ENCODE data around the gene MERTK. TPM values are rescaled to one million over a fixed set of nuclear protein-coding genes. Genes with fewer than 3 reads are reported as not detected.
"Not testable (repeated sequence)": the region's sequence is repeated elsewhere in the genome, so short reads cannot be mapped to it uniquely, and the experiment has no call there.

Gene MERTK
- total and polyA plus RNA-seq, 8 donors = 2.8 to 13.9 (median 5.4) TPM

GRCh38 chr2:112032689-112033465 is 134.5 kb downstream of the MERTK start:
- Histone ChIP-seq H3K9me3 (no peaks in the 10 kb centered on the region), H3K4me3 (no peak overlapping the region), H3K4me1 (peaks cover 0 to 11% (median 7%) of the 10 kb centered on the region in 3 donors), H3K27me3 (no peaks in the 10 kb centered on the region), H3K27ac (peak overlapping the region in 1 of 4 donors; percentile 5), H3K36me3 (no peaks in the 10 kb centered on the region)
- ATAC-seq = peak in 3 of 4 donors; percentile 59 to 78 (median 76)
- DNase-seq = peak in 2 of 6 donors; percentile 31 to 73
- intact Hi-C loops (cut with DNase I) = no loop called here
- FAIRE-seq = no peak
- 47 to 53% methylated on average over 4 of the region's 4 CpGs for WGBS, 2 donors
- no peak for TF ChIP-seq CTCF (IDR thresholded peaks at IDR 0.05)

DNA sequence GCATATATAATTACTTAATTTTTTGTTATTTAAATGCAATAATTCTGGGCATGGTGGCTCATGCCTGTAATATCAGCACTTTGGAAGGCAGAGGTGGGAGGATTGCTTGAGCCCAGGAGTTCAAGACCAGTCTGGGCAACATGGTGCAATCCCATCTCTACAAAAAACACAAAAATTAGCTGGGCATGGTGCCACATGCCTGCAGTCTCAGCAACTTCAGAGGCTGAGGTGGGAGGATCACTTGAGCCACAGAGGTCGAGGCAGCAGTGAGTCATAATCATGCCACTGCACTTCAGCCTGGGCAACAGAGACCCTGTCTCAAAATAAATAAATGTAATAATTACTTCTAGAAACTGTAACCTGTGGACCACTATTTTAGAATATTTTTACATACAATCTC is 135.2 kb downstream of the MERTK start:
- peak in 2 of 4 donors; percentile 28 to 51 for ATAC-seq
- H3K4me3 ChIP-seq = no peak overlapping the region
- peaks cover 0 to 11% (median 7%) of the 10 kb centered on the region in 3 donors for H3K4me1 ChIP-seq
- DNase-seq = no peak
- WGBS, 2 donors = 62 to 68% methylated on average over 1 of the region's 1 CpG
- peak overlapping the region in 1 of 4 donors; percentile 5 for H3K27ac ChIP-seq
- H3K36me3 ChIP-seq = no peaks in the 10 kb centered on the region
- intact Hi-C loops (cut with DNase I) = no loop called here
- FAIRE-seq = no peak
- H3K27me3 ChIP-seq = no peaks in the 10 kb centered on the region
- no peak for TF ChIP-seq CTCF (IDR thresholded peaks at IDR 0.05)
- H3K9me3 ChIP-seq = no peaks in the 10 kb centered on the region

- Histone ChIP-seq H3K9me3 (no peaks in the 10 kb centered on the region), H3K27ac (no peak overlapping the region), H3K4me3 (no peak overlapping the region), H3K4me1 (peaks cover 0 to 11% (median 7%) of the 10 kb centered on the region in 3 donors), H3K27me3 (no peaks in the 10 kb centered on the region), H3K36me3 (no peaks in the 10 kb centered on the region)
- ATAC-seq (no peak), FAIRE-seq (no peak), DNase-seq (no peak)
- no peak for TF ChIP-seq CTCF (IDR thresholded peaks at IDR 0.05)
- intact Hi-C loops (cut with DNase I) = no loop called here
- WGBS, 2 donors = 77 to 78% methylated on average over 3 of the region's 3 CpGs
Measured at GRCh38 chr2:112034924-112035323, 136.5 kb downstream of the MERTK start.

DNA sequence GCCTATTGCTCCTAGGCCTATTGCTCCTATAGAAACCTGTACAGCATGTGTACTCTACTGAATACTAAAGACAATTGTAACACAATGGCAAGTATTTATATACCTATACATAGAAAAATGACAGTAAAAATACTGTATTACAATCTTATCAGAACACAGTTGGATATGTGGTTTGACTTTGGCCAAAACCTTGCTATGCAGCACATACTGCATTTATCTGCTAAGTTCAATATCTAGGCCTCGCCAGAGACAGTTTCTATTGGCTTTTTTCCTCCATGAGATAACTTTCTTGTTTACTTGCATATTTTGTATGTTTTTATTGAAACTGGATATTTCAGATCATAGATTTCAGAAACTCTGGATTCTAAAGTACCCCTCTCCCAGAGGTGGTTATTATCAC is 137.4 kb downstream of the MERTK start:
- FAIRE-seq (no peak), DNase-seq (no peak), ATAC-seq (no peak)
- intact Hi-C loops (cut with DNase I) = no loop called here
- peaks cover 0 to 11% (median 7%) of the 10 kb centered on the region in 3 donors for H3K4me1 ChIP-seq
- H3K9me3 ChIP-seq = no peaks in the 10 kb centered on the region
- no peak overlapping the region for H3K4me3 ChIP-seq
- H3K27ac ChIP-seq = no peak overlapping the region
- H3K27me3 ChIP-seq = no peaks in the 10 kb centered on the region
- H3K36me3 ChIP-seq = no peaks in the 10 kb centered on the region
- 58 to 67% methylated on average over 1 of the region's 1 CpG for WGBS, 2 donors
- TF ChIP-seq CTCF (IDR thresholded peaks at IDR 0.05) = no peak

- H3K9me3 ChIP-seq; H3K4me3 ChIP-seq; H3K4me1 ChIP-seq; DNase-seq; ATAC-seq; FAIRE-seq; H3K36me3 ChIP-seq; H3K27ac ChIP-seq; H3K27me3 ChIP-seq; intact Hi-C loops (cut with DNase I): not testable (repeated sequence)
- WGBS, 2 donors = 90 to 95% methylated on average over 12 of the region's 12 CpGs
Measured at GRCh38 chr2:112039556-112039955, 141.1 kb downstream of the MERTK start.

- not testable (repeated sequence) for H3K9me3 ChIP-seq, H3K36me3 ChIP-seq, DNase-seq, H3K27ac ChIP-seq, FAIRE-seq, H3K27me3 ChIP-seq, ATAC-seq, H3K4me1 ChIP-seq, H3K4me3 ChIP-seq
- intact Hi-C loops (cut with DNase I) = loop anchor here in 1 of 3 donors (10.0 kb wide), 1 partner anchor 145 kb away; the partner anchor contains the start of gene MERTK
- 95 to 97% methylated on average over 2 of the region's 2 CpGs for WGBS, 2 donors
Measured at GRCh38 chr2:112040066-112040465, 141.7 kb downstream of the MERTK start.

- not testable (repeated sequence) for H3K36me3 ChIP-seq, H3K4me1 ChIP-seq, FAIRE-seq, H3K9me3 ChIP-seq, ATAC-seq, H3K27me3 ChIP-seq, H3K4me3 ChIP-seq, H3K27ac ChIP-seq
- DNase-seq = peak in 3 of 6 donors; percentile 39 to 48 (median 45)
- intact Hi-C loops (cut with DNase I) = loop anchor here in 1 of 3 donors (10.0 kb wide), 1 partner anchor 147 kb away; the partner anchor contains the start of gene MERTK
- WGBS, 2 donors = 24 to 30% methylated on average over 6 of the region's 6 CpGs
Measured at GRCh38 chr2:112041460-112041859, 143.1 kb downstream of the MERTK start.

Data from pancreas (tissue), 10 donors.